Retinal pigment epithelial cell (primary cell): ENCODE results near the gene FGF23.

Experiments
- DNase-seq: peaks from one replicate; pipeline ENCODE4 v3.0.0-alpha.2; 2010; ENCODE audit warnings: low read depth
- H3K4me3 ChIP-seq: 2 replicates; pipeline ENCODE4 v1.5.1; 2011; ENCODE audit warnings: mild to moderate bottlenecking, low read length, control low read depth, moderate library complexity
- TF ChIP-seq, protein P1 (sequence below): conservative IDR thresholded peaks from 2 replicates; pipeline ENCODE4 v1.5.1; 2011; ENCODE audit warnings: low read depth, low read length, control low read depth, inconsistent platforms

The FGF23 gene

GRCh38 chr12:4331221-4331620 is 48.3 kb downstream of the FGF23 start:
- DNase-seq = no peak
- TF ChIP-seq, protein P1, sequence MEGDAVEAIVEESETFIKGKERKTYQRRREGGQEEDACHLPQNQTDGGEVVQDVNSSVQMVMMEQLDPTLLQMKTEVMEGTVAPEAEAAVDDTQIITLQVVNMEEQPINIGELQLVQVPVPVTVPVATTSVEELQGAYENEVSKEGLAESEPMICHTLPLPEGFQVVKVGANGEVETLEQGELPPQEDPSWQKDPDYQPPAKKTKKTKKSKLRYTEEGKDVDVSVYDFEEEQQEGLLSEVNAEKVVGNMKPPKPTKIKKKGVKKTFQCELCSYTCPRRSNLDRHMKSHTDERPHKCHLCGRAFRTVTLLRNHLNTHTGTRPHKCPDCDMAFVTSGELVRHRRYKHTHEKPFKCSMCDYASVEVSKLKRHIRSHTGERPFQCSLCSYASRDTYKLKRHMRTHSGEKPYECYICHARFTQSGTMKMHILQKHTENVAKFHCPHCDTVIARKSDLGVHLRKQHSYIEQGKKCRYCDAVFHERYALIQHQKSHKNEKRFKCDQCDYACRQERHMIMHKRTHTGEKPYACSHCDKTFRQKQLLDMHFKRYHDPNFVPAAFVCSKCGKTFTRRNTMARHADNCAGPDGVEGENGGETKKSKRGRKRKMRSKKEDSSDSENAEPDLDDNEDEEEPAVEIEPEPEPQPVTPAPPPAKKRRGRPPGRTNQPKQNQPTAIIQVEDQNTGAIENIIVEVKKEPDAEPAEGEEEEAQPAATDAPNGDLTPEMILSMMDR = no peak
- no peak overlapping the region for H3K4me3 ChIP-seq

GRCh38 chr12:4330203-4330602 is 49.3 kb downstream of the FGF23 start:
- no peak overlapping the region for H3K4me3 ChIP-seq
- no peak for DNase-seq
- TF ChIP-seq, protein P1 = no peak

GRCh38 chr12:4327293-4327692 is 52.2 kb downstream of the FGF23 start:
- no peak overlapping the region for H3K4me3 ChIP-seq
- no peak for DNase-seq
- TF ChIP-seq, protein P1 = no peak

- H3K4me3 ChIP-seq = no peak overlapping the region
- TF ChIP-seq, protein P1 = no peak
- no peak for DNase-seq
Observed at GRCh38 chr12:4325966-4326365, 53.5 kb downstream of the FGF23 start.

DNA sequence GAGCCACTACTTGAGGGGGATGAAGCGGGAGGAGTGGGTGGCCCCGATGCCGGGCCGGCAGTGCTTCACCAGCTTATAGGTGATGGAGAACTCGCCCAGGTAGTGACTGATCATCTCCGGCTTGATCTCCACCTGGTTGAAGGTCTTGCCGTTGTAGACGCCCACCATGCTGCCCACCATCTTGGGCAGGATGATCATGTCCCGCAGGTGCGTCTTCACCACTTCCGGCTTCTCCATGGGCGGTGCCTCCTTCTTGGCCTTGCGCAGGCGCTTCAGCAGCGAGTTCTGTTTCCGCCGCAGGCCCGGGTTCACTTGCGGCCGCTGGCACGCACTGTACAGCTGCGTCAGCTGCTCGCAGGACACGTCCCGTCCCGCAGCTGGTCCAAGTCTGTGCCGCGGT is 55.1 kb downstream of the FGF23 start:
- DNase-seq = no peak
- TF ChIP-seq, protein P1 = no peak
- no peak overlapping the region for H3K4me3 ChIP-seq

DNA sequence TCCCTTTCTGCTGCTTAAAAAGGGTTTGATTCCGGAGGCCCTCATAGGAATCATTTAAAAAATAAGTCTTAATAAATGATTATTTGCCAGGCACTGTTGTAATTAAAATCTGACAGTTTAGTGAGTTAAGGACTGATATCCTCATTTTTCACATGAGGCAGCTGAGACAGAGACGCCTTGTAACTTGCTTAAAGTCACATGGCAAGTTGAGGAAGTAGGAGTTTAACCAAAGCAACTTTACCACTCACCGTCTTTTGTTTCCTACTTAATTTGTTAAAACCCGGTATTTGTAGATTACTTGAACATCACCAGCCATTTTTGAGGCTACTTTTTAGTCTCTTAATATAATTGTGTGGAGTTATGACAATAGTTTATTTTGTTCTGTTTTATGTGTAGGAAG is 56.1 kb downstream of the FGF23 start:
- TF ChIP-seq, protein P1 = no peak
- H3K4me3 ChIP-seq = no peak overlapping the region
- DNase-seq = no peak

- no peak for DNase-seq
- H3K4me3 ChIP-seq = no peak overlapping the region
- TF ChIP-seq, protein P1 = no peak
Observed at GRCh38 chr12:4322726-4323125, 56.8 kb downstream of the FGF23 start.
